ENCODE data around the gene RAB21. TPM values are rescaled to one million over a fixed set of nuclear protein-coding genes. Genes with fewer than 3 reads are reported as not detected.

The RAB21 gene, protein sequence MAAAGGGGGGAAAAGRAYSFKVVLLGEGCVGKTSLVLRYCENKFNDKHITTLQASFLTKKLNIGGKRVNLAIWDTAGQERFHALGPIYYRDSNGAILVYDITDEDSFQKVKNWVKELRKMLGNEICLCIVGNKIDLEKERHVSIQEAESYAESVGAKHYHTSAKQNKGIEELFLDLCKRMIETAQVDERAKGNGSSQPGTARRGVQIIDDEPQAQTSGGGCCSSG
- 8.0 and 33.4 TPM in 2 replicates for total RNA-seq

DNA sequence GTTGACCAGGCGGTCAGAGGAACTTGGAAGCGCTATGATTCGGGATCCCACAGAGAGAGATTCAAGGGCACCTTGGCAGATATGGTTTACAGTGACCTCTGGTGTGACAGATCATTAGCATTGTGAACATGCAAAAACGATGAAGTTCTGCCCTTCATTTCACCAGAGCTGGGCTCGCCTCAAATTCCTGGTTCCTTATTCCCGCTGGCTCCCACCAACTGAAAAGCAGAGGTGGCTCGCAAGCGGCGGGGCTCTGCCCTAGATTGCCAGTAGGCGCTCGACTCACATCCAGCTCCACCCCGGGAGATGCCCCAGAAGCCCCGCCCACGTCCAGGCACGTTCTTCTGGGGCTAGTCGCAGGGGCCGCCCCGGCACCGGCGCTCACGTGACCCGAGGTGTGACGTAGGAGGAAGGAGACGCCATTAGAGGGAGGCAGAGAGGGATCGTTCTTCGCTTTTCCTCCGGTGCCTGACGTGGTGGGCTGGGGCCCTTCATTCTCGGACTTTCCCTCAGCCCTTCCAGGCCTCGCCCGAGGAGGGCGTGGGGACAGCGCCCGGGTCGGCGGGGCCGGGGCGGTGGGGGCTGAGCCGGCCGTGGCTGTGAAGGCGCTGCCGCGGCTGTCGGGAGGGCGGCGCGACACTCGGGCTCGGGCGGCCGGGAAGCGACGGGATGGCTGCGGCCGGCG lies at the start of gene RAB21:
TSS of gene RAB21 (plus strand) at position 403 of the 685 bp plus-strand sequence. CDS start at position 670, 267 bp downstream.

Other genes starting within 250 kb of the RAB21 start
- gene ZFC3H1, start 91.0 kb upstream of the RAB21 start, total RNA-seq, result 9.6 and 19.2 TPM in 2 replicates
- 2.4 and 3.0 TPM in 2 replicates for gene THAP2, start 90.6 kb upstream of the RAB21 start, total RNA-seq
- 24.0 and 35.3 TPM in 2 replicates for gene TMEM19, start 68.8 kb upstream of the RAB21 start, total RNA-seq
- 24.0 and 24.6 TPM in 2 replicates for gene TBC1D15, start 84.9 kb downstream of the RAB21 start, total RNA-seq
- under 0.01 TPM in 2 replicates for gene TPH2, start 184.0 kb downstream of the RAB21 start, total RNA-seq

Measured in bronchial smooth muscle cell (primary cell).